ENCODE measurements around the gene CCDC159.
"Not testable (repeated sequence)": the region's sequence is repeated elsewhere in the genome, so short reads cannot be mapped to it uniquely, and the experiment has no call there.

Gene CCDC159, protein sequence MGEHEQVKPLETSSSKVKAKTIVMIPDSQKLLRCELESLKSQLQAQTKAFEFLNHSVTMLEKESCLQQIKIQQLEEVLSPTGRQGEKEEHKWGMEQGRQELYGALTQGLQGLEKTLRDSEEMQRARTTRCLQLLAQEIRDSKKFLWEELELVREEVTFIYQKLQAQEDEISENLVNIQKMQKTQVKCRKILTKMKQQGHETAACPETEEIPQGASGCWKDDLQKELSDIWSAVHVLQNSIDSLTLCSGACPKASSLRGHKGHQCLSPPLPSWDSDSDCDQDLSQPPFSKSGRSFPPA

DNA sequence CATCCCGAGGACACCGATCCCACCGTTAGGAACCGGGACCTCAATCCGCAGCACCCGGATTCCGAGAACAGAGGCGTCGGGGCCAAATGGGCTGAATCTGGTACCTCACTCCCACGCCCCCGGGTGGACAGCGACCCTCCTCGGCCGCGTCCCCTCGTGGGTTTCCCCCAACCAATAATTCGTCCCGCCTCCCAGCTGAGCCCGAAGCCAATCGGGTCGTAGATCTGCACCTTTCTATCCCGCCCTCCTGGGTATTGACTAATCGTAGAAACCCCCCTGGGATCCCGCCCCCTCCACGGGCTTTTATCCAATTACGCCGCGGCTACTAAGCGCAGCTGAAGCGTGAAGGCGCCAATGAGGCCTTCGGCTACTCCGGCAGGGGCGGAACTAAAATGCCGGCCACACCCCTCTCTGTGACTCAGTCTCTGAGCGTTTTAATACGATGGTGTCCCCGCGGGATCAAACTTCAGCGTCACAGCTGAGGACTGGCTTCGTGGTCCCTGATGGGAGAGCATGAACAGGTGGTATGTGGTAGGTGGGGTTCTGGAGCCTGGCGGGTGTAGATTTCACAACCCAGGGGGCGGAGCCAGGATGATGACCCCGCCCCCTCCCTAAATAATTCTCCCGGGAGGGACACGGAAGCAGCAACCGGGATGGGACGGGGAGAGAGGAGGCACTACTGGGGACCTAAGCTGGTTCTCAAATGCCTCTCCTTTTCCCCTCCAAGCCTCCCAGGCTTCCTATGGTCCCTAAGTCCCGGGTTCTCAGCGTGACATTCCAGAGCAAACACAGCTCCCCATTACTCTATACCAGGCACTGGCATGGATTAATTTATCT lies at the start of gene CCDC159, which contains the start of gene TMEM205:
TSS of gene CCDC159 (plus strand) at position 416 of the 837 bp plus-strand sequence. CDS start at position 504, 88 bp downstream.
TSS of gene TMEM205 (minus strand) at position 165 of the 837 bp plus-strand sequence. CDS start 649 bp downstream, outside the sequence.
- DNase-seq, result peak; percentile 99

DNA sequence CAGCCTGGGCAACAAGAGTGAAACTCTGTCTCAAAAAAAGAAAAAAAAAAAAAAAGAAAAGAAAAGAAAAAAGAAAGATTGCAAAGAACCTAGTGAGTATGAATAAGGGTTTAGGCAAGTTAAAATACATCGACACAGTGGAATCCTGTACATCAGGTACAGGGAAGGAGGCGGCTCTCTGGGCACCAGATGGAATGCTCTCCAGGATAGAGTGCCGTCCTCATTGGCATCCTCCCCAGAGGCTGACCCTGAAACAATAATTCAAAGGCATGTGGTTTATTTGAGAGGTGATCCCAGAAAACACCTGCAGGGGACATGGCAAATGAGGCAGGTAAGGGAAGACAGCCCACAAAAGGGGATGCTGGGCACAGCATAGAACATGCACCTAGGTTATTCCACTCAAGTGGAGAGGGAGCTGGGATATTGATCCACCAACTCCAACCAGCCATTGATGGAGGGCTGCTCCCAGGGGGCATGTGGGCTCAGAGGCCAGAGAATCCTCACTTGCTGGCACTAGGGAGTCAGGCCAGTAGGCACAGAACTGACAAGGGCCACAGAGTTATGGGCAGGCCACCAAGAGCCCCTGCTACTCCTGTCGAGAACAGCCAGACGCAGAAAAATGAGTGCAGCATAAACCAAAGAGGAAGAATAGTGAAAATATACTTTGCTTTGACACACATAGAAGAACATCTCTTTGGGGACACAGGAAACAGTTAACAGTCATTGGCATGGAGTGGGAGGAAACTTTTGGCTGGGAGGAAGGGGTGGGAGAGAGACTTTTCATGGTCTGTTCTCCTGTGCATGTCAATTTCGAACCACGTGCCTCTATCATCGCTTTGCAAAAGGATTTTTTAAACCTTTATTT lies 46.1 kb upstream of the CCDC159 start:
- no peak for DNase-seq

DNA sequence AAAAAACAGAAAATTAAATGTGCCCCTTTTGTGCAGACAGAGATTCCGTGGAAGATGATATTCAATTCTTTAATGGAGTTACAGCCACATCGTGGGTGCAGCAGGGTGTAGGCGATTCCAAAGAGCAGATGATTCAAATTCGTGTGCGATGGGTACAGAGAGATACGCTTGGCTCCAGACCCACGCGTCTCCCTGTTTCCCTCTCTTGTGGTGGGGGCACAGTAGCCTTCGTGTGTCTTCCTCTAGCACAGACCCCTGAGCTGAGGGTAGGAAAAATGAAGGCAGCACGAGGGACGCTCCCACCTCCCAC lies 45.6 kb upstream of the CCDC159 start:
- no peak for DNase-seq

DNA sequence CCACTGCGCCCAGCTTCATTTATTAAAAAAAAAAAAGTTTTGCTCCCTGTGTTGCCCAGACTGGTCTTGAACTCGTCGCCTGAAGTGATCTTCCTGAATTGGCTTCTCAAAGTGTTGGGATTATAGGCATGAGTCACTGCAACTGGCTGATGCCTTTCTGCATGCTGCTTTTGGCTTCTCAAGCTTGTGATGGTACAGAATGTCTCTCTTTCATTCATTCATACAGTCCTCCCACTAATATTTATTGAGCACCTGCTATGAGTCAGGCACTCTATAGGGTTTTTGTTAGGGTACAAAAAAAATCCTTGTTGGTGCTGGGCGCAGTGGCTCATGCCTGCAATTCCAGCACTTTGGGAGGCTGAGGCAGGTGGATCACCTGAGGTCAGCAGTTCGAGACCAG lies 41.4 kb upstream of the CCDC159 start:
- DNase-seq, result no peak

DNA sequence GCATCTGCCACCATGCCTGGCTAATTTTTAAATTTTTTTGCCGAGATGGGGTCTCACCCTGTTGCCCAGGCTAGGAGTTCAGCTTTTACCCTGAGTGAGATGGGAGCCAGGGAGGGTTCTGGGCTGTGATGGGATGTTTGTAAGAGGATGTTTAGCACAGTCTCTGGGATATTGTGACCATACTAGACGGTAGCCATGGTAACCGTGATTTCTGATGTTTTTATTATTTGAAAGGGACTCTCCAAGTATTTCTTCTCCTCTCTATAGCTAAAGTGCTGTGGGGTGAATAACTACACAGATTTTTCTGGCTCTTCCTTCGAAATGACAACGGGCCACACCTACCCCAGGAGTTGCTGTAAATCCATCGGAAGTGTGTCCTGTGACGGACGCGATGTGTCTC lies 40.0 kb upstream of the CCDC159 start:
- no peak for DNase-seq

DNA sequence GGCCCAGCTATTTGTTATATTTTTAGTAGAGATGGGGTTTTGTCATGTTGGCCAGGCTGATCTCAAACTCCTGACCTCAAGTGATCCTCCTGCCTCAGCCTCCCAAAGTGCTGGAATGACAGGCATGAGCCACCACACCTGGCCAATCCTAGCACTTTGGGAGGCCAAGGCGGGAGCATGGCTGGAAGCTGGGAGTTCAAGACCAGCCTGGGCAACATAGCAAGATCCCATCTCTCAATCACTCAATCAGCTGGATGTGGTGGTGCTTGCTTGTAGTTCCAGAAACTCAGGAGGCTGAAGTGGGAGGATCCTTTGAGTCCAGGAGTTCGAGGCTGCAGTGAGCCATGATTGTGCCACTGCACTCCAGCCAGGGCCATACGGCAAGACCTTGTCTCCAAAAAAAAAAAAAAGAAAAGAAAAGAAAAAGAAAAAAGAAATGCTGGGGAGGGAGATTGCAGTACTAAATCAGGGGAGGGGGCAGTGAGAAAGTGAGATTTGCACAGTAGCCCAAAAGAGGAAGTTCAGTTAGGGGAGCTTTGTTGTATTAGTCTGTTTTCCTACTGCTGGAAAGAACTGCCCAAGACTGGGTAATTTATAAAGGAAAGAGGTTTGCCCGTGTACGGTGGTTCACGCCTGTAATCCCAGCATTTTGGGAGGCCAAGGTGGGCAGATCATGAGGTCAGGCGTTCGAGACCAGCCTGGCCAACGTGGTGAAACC lies 25.9 kb upstream of the CCDC159 start:
- DNase-seq, result not testable (repeated sequence)

DNA sequence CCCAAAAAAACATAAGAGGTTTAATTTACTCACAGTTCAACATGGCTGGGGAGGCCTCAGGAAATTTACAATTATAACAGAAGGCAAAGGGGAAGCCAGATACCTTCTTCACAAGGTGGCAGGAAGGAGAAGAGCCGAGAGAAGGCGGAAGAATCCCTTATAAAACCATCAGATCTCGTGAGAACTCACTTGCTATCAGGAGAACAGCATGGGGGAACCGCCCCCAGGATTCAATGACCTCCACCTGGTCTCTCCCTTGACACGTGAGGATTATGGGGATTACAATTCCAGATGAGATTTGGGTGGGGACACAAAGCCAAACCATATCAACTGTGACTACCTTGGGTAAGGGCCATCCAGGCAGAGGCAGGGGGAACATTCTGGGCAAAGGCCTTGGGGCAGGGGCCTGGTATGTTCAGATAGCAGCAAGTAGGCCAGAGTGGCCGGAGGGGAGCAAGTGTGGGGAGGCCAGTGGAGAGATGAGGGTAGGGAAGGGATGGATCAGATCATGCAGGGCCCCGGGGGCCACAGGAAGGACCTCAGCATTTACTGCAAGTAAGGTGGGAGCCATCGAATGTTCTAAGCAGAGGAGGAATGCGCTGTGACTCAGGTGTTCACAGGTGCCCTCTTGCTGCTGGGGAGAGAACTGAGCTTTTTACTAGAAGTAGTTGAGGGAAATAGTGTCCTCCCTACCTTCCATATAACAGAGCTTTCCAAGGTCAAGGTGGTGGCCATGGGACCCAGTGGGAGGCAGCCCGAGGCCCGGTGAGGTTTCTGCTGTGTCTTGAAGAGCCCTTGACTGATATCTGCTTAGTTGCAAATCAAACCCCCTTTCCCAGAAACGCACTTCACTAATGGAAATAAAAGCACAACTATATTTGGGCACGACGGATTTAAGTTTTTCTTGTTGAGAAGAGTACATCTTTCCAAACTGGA lies 24.9 kb upstream of the CCDC159 start:
- DNase-seq, result no peak

DNA sequence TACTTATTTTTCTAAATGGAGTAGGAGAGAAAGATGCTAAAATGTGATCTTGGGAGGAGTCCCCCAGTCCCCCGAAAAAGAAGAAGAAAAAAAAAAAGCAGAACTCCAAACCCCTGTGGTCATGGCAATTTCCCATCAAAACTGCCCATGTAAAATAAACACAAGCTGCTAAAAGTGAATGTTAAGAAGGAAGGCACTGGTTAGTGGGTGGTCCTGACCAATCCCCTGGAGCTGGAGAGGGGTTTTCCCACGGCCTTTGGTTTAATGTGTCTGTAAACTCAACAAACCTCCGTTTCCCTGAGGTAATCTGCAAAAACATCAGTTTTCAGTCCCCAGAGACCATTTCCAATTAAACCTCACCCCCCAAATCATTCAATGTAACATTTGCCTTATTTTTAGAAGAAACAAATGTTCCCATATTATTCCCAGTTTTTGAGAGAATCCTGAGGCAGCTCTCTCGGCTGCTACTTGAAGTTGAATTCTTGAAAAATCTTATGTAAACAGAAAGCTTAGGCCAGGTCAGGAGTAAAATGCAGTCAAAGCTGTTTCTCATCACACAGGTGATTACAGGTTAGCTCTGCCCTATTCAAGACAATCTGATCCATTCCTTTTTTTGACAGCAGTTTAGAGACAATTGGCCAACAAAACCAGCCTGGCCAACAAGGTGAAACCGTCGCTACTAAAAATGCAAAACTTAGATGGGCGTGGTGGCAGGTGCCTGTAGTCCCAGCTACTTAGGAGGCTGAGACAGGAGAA lies 23.9 kb upstream of the CCDC159 start:
- DNase-seq, result no peak

DNA sequence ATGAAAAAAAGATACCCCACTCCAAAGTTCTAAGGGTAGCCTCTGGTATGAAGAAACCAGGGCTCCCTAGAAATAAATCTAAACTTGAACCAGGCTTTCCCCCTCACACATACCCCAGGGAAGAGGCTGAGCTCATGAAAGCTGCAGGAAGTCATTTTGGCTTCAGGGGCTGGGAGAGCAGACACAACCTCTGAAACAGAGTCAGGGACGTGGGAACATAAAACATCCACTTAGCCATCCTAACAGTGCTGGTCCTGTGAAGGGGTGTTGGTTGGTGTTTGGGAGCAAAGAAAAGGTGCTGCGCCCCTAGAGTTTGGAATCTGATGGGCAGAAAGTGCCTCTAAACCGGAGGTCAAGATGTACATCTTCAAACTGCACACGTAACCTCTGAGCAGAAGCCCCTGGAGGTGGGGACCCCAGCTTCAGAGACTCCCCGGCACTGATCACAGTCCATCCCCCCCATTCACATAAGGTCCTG lies 22.7 kb upstream of the CCDC159 start:
- DNase-seq, result no peak

DNA sequence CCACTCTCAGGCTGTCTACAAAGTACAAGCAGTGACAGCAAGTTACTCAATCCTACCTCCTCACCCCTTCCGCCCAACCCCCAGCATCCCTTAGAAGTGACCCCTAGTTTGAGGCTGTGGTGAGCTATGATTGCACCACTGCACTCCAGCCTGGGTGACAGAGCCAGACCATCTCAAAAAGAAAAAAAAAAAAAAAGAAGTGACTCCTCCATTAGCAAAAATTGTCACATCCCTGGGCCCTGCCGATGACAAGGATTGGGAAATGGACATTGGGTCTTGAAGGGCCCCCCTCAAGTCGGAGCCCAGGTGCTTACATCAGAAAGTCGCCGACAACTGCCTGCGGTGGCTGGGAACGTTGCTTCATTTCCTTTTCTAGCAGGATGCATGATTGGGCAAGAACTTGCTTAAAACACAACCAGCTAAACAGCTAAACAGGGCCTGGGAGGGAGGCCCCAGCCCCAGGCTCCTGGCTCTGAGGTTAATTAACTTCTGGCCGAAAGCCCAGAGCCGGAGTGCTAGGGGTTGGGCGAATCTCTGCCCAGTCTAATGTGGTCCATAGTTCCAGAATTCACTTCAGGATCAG lies 22.1 kb upstream of the CCDC159 start:
- peak; percentile 93 for DNase-seq

DNA sequence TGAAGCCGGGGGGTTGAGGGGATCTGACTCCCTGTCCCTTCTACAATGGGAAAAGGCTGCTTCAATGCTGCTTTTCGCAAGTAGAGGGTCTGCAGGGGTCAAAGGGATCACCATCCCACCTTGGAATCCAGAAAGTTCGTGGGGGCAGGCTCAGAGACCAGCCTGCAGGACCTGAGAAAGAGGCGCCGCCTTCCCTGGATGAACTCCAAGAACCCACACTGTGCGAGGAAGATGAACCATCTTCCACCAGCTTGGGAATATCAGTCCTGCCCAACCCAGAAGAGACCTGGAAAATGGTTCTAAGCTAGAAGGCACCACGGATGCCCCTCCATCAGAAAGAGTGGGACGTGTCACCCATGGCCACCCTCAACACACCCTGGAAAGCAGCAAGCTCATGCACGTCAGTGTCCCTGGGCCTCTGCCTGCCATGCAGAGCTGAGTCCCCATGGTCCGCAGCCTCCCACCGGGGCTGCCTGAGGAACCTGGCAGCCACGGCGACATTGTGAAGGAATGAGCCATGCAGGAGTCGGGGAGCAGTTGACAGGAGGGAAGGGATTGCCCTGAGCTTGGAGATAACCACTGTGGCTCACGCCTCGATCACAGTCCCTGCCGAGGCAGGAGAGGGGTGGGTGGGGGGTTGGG lies 21.4 kb upstream of the CCDC159 start:
- no peak for DNase-seq

DNA sequence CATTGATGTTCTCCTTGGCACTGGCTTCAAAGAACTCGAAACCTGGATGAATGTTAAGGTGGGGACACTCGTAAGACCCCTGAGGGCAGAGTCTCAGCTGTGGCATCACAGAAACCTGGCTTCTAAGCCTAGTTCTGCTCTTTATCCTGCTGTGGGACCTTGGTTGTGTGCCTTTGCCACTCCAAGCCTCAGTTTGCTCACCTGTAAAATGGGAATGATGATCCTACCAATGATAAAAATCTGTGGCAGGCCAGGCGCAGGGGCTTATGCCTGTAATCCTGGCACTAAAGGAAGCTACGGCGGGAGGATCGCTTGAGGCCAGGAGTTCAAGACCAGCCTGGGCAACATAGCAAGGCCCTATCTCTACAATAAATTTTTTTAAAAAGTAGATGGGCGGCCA lies 20.8 kb upstream of the CCDC159 start:
- DNase-seq, result no peak

DNA sequence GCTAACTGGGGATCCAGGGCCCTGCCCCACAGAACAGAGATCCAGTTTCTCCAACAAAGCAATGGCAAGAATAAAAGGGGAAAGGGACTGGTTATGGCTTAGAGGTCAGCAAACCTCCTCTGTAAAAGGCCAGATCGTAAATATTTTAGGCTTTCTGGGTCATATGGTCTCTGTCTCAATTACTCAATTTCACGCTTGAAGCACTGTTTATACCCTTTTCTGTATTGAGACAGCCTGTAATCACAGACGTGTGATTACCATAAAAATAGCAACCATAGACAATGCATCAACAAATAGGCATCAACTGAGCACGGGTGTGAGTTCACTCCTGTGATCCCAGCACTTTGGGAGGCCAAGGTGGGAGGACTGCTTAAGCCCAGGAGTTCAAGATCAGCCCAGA lies 16.2 kb upstream of the CCDC159 start:
- no peak for DNase-seq

DNA sequence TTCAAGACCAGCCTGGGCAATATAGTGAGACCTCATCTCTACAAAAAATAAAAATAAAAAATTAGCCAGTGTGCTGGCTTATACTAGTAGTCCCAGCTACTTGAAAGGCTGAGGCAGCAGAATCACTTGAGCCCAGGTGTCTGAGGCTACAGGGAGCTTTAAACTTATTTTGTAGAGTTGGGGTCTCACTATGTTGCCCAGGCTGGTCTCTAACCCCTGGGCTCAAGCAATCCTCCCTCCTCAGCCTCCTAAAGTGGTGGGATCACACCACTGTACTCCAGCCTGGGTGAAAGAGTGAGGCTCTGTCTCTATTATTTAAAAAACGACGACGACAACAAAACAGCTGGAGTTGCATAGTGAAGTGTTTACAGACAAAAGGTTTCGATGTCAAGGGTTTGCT lies 14.8 kb upstream of the CCDC159 start:
- DNase-seq, result no peak

DNA sequence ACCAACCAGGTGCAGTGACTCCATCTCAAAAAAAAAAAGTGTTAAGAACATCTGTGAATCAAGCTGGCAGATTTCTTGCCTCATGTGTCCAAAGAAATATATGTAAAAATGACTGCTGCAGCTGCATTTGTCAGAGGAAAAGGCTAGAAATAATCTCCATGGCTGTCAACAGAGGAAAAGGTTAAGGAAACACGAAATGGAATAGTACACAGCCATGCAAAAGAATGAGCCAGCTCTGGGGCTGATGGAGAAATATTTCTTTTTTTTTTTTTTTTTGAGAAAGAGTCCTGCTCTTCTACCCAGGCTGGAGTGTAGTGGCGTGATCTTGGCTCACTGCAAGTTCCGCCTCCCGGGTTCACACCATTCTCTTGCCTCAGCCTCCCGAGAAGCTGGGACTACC lies 13.5 kb upstream of the CCDC159 start:
- DNase-seq, result no peak

DNA sequence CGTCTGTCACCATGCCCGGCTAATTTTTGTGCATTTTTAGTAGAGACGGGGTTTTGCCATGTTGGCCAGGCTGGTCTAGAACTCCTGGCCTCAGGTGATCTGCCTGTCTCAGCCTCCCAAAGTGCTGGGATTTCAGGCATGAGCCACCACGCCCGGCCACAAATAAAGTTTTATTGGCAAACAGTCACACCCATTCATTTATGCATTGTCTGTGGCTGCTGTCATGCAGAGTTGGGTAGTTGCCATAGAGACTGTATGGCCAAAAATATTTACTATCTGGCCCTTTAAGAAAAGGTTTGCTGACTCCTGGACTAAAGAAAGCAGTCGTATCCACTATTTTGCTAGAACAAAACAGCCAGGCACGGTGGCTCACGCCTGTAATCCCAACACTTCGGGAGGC lies 12.5 kb upstream of the CCDC159 start:
- DNase-seq, result not testable (repeated sequence)

DNA sequence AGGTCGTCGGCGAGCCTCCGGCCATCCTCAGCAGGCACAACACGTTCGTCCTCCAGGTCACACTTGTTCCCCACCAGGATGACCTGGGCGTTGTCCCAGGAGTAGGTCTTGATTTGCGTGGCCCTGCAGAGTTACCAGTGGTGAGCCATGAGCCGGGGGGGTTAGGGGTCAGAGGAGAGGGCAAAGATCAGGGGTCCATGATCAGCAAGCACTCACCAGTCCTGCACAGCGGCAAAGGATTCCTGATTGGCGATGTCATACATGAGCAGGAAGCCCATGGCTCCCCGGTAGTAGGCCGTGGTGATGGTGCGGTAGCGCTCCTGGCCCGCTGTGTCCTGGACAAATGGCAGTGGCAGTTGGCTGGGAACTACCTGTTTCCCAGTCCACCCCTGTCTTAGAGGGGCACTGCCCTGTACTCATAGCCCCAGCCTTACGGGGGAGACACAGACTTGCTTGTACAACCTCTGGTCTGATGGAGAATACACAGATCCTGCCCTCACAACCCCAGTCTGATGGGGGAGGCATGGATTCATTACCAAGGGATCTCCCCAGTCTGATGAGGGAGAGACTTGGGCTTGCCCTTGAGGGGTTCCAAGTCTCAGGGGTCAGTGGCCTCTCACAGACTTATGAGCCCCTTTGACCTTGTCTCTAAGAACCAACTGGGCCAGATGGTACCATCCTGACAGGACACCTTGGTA lies 10.7 kb upstream of the CCDC159 start:
- no peak for DNase-seq

DNA sequence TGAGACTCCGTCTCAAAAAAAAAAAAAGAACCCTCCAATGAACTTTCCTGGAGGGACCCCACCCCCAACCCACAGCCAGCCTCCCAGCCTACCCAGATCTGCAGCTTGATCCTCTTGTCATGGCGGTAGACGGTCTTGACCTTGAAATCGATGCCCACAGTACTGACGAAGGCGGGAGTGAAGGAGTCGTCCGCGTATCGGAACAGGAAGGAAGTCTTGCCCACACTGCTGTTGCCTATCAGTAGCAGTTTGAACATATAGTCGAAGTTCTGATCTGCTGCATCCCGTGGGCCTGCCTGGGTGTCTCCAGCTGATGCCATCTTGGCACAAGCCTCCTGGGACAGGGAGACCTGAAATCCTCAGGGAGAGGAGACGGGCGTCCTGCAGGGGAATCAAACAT lies 9.2 kb upstream of the CCDC159 start:
- no peak for DNase-seq

DNA sequence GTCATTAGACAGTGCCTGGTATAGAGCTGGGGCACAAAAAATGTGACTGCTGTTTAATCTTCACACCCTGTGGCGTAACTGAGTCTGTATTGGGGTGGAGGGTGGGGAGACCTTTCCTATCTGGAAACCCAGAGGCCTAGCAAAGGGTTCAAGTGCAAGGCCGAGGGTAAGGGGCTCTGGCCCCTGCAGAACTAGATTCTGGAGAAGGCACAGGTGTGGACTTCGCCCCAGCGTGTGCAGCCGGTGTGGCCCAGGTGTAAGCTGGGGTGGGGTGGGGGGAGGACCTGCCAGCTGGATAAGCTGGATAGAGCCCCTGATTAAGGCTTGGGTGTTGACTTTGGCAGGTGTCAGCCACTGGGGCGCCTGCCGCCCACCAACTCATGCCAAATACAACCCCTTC lies 8.2 kb upstream of the CCDC159 start:
- no peak for DNase-seq
